HCT116 (cell line): ENCODE data around the gene TUNAR. TPM values are rescaled to one million over a fixed set of nuclear protein-coding genes. Genes with fewer than 3 reads are reported as not detected.

Experiments used
- ATAC-seq: fragments of 200-7000 bp; cut with Tn5 transposase; 2 replicates; pipeline ENCODE4 v1.9.1; 2020; ENCODE audit warnings: mild to moderate bottlenecking, moderate library complexity
- BruUV-seq: library from RNA; stranded (reverse); fragments of 400-500 nt; replicated peaks from 2 replicates; lab custom pipeline; 2021; lab: Mats Ljungman, UMichigan
- CTCF ChIA-PET: fragments of 300-600 bp; sonication (Branson Sonifier 250); formaldehyde crosslinking; loops from one replicate; lab custom pipeline; 2021; ENCODE audit warnings: antibody characterized with exemption; lab: Charles Lee
- POLR2A ChIA-PET: fragments of 300-600, 350-600 bp; sonication (Branson Sonifier 250); formaldehyde crosslinking; loops from one replicate; lab custom pipeline; 2021; ENCODE audit warnings: antibody characterized with exemption; lab: Charles Lee
- RAD21 ChIA-PET, 2 experiments: fragments of 300-600 bp; sonication (Branson Sonifier 250); formaldehyde crosslinking; loops; one replicate each; lab custom pipeline; 2023; ENCODE audit warnings: low total read pairs in 2 of 2; ENCODE audit not compliant: uncharacterized antibody in 2 of 2, unreplicated experiment in 2 of 2, low non-redundant PET in 1 of 2; lab: Charles Lee
- DNase-seq: peaks from one replicate; pipeline ENCODE4 v3.0.0-alpha.2; 2010; ENCODE audit warnings: low read depth, low spot score
- H2AFZ ChIP-seq: fragments of 200-600 bp; shearing (Covaris generic), sonication (generic); 2 replicates; pipeline ENCODE4 v1.6.1; 2017; ENCODE audit warnings: low read depth, mixed run types, mixed read lengths, antibody characterized with exemption, low read length; ENCODE audit not compliant: poor library complexity, severe bottlenecking
- H3K27ac ChIP-seq: 2 replicates; pipeline ENCODE4 v1.5.1; 2012; ENCODE audit warnings: low read depth, low read length
- H3K27me3 ChIP-seq: fragments of 200-600 bp; sonication (generic); 2 replicates; pipeline ENCODE4 v1.6.1; 2016; ENCODE audit warnings: mixed run types, low read length, mixed read lengths; ENCODE audit not compliant: insufficient read depth
- H3K36me3 ChIP-seq, 2 experiments: fragments of 200-500 bp in 1 of 2; fragments of 200-600 bp in 1 of 2; sonication (Bioruptor generic) in 1 of 2; sonication (generic) in 1 of 2; 2 replicates each; pipeline versions ENCODE4 v1.5.1 to v1.6.1; 2014 to 2016; ENCODE audit warnings: low read length in 2 of 2, inconsistent platforms in 1 of 2, mixed read lengths in 1 of 2, mixed run types in 1 of 2; ENCODE audit not compliant: insufficient read depth in 2 of 2, control insufficient read depth in 1 of 2
- H3K4me1 ChIP-seq, 2 experiments: fragments of 200-600 bp in 1 of 2; sonication (generic) in 1 of 2; 2 replicates each; pipeline versions ENCODE4 v1.5.1 to v1.6.1; 2012 to 2017; ENCODE audit warnings: low read length in 2 of 2, inconsistent platforms in 1 of 2, mild to moderate bottlenecking in 1 of 2, mixed read lengths in 1 of 2, mixed run types in 1 of 2, moderate library complexity in 1 of 2; ENCODE audit not compliant: insufficient read depth in 2 of 2, control insufficient read depth in 1 of 2
- H3K4me2 ChIP-seq: fragments of 200-600 bp; sonication (generic); 2 replicates; pipeline ENCODE4 v1.6.1; 2017; ENCODE audit warnings: mixed run types, low read length, mixed read lengths
- H3K4me3 ChIP-seq, 2 experiments: fragments of 200-600 bp in 1 of 2; sonication (generic) in 1 of 2; replicated peaks in 1 of 2; 2 replicates each; pipeline ENCODE4 v1.5.1; 2011 to 2016; ENCODE audit warnings: low read length in 2 of 2, control low read depth in 1 of 2, low read depth in 1 of 2, mild to moderate bottlenecking in 1 of 2, mixed read lengths in 1 of 2, mixed run types in 1 of 2
- H3K79me2 ChIP-seq: fragments of 200-600 bp; sonication (generic); 2 replicates; pipeline ENCODE4 v1.6.1; 2017; ENCODE audit warnings: mild to moderate bottlenecking, mixed run types, low read length, moderate library complexity, mixed read lengths; ENCODE audit not compliant: insufficient read depth
- H3K9ac ChIP-seq: fragments of 200-600 bp; sonication (generic); 2 replicates; pipeline ENCODE4 v1.6.1; 2016; ENCODE audit warnings: low read length, mixed read lengths
- H3K9me2 ChIP-seq: fragments of 200-600 bp; sonication (generic), shearing (Covaris generic); 2 replicates; pipeline ENCODE4 v1.6.1; 2017; ENCODE audit warnings: mixed run types, mild to moderate bottlenecking, moderate library complexity; ENCODE audit not compliant: insufficient read depth
- H3K9me3 ChIP-seq, 2 experiments: fragments of 200-500 bp in 1 of 2; fragments of 200-600 bp in 1 of 2; sonication (Bioruptor generic) in 1 of 2; sonication (generic) in 1 of 2; 2 replicates each; pipeline ENCODE4 v1.6.1; 2014 to 2017; ENCODE audit warnings: low read length in 2 of 2, mixed read lengths in 2 of 2, inconsistent platforms in 1 of 2, low read depth in 1 of 2, mild to moderate bottlenecking in 1 of 2, mixed run types in 1 of 2, moderate library complexity in 1 of 2; ENCODE audit not compliant: control insufficient read depth in 1 of 2, insufficient read depth in 1 of 2
- H4K20me1 ChIP-seq: fragments of 200-600 bp; sonication (generic), shearing (Covaris generic); 2 replicates; pipeline ENCODE4 v1.6.1; 2017; ENCODE audit warnings: mixed run types, mild to moderate bottlenecking, moderate library complexity; ENCODE audit not compliant: insufficient read depth
- CBX3 ChIP-seq: IDR thresholded peaks from 2 replicates; pipeline ENCODE4 v1.6.1; 2012; ENCODE audit warnings: low read depth
- ELF1 ChIP-seq: IDR thresholded peaks from 2 replicates; pipeline ENCODE4 v1.6.1; 2012; ENCODE audit warnings: low read depth, borderline replicate concordance
- EZH2 ChIP-seq: fragments of 200-600 bp; sonication (generic); IDR thresholded peaks from 2 replicates; pipeline ENCODE4 v1.6.1; 2017; ENCODE audit warnings: antibody characterized with exemption, mixed run types
- EZH2phosphoT487 ChIP-seq: fragments of 200-600 bp; IDR thresholded peaks from 2 replicates; pipeline ENCODE4 v1.6.1; 2018; ENCODE audit warnings: antibody characterized with exemption, borderline replicate concordance
- FOSL1 ChIP-seq: IDR thresholded peaks from 2 replicates; pipeline ENCODE4 v1.6.1; 2012; ENCODE audit warnings: low read depth
- SIN3A ChIP-seq: IDR thresholded peaks from 2 replicates; pipeline ENCODE4 v1.6.1; 2012; ENCODE audit warnings: low read depth
- SP1 ChIP-seq: IDR thresholded peaks from 2 replicates; pipeline ENCODE4 v1.6.1; 2012; ENCODE audit warnings: low read depth
- SRF ChIP-seq: IDR thresholded peaks from 2 replicates; pipeline ENCODE4 v1.6.1; 2012; ENCODE audit warnings: low read depth
- YY1 ChIP-seq: IDR thresholded peaks from 2 replicates; pipeline ENCODE4 v1.6.1; 2011; ENCODE audit warnings: low read length, low read depth, moderate library complexity, mild to moderate bottlenecking; ENCODE audit not compliant: insufficient replicate concordance; ENCODE audit errors: extremely low read depth
- intact Hi-C: fragments of 100-400 bp; cut with micrococcal nuclease; formaldehyde crosslinking; loops from 2 replicates; pipeline ENCODE4 v1.10.0; 2022
- total RNA-seq: library from RNA; stranded (reverse); gene quantifications from one replicate; pipeline ENCODE4 v1.2.1, GENCODE V29; 2021; ENCODE audit not compliant: unreplicated experiment
- TF ChIP-seq, protein P1 (sequence below): IDR thresholded peaks from 2 replicates; pipeline ENCODE4 v1.6.1; 2012
- TF ChIP-seq, protein P2 (sequence below): IDR thresholded peaks from 2 replicates; pipeline ENCODE4 v1.6.1; 2012

TUNAR gene
- total RNA-seq, 1 experiment from 2014 or later: not detected

DNA sequence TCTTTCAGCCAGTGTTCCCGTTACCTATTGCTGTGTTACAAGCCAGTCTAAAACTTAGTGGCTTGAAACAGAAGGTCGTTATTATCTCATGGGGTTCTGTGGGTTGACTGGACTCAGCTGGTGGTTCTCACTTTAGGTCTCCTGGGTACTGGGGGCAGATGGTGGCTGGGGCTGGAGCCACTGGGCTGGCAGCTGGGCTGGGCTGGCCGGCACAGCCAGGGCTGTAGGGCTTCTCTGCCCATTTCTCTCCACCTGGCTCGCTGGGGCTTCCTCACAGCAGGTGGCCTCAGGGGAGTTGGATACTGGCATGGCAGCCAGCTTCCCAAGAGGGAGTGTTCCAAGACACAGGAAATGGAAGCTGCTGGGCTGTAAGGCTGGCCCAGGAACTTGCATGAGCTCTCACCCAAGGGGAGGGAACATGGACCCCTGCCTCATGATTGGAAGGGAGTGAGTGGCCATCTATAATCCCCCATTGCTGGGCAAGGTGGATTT is 27.0 kb downstream of the TUNAR start:
- H3K9me2 ChIP-seq: no peaks in the 10 kb centered on the region
- TF ChIP-seq FOSL1: no peak
- no peak for TF ChIP-seq SRF
- TF ChIP-seq YY1: no peak
- TF ChIP-seq, all 23 proteins: peak for 0
- CTCF ChIA-PET: no interaction called here
- intact Hi-C loops: no loop called here
- H3K4me1 ChIP-seq: no peaks in the 10 kb centered on the region
- no peak overlapping the region for H3K27ac ChIP-seq
- ATAC-seq (no peak), DNase-seq (no peak)
- H3K27me3 ChIP-seq: peaks cover 53% of the 10 kb centered on the region
- H3K4me2 ChIP-seq: no peak overlapping the region
- H3K36me3 ChIP-seq: no peaks in the 10 kb centered on the region
- no peaks in the 10 kb centered on the region for H4K20me1 ChIP-seq
- H2AFZ ChIP-seq: no peak overlapping the region
- no TSS peak for BruUV-seq
- RAD21 ChIA-PET: no interaction called here
- POLR2A ChIA-PET: no interaction called here
- no peaks in the 10 kb centered on the region for H3K9me3 ChIP-seq
- H3K79me2 ChIP-seq: no peaks in the 10 kb centered on the region
- H3K9ac ChIP-seq: no peak overlapping the region
- no peak overlapping the region for H3K4me3 ChIP-seq

DNA sequence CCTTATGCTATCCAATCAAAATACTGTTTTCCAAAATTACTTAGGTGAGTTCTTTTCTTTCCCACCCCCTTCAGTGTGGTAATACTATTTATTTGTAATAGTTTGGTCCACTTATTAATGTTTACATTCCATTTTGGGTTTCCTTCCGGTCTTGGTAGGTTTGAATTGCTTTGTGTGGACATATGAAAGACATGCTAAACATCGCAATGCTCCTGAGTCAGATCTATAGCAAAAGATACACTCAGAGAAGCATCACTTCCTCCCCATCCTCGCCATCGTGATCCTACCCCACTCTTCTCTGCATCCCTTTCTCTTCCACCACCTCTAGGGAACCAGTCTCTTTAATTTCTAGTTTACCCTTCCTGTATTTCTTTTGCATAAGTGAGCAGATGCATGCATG is 30.0 kb downstream of the TUNAR start:
- CTCF ChIA-PET: no interaction called here
- Histone ChIP-seq H2AFZ (no peak overlapping the region), H3K9me2 (no peaks in the 10 kb centered on the region), H3K4me2 (no peak overlapping the region), H3K79me2 (no peaks in the 10 kb centered on the region), H3K4me3 (no peak overlapping the region), H3K36me3 (no peaks in the 10 kb centered on the region), H4K20me1 (no peaks in the 10 kb centered on the region), H3K4me1 (no peaks in the 10 kb centered on the region), H3K27me3 (peaks cover 30% of the 10 kb centered on the region), H3K9me3 (no peaks in the 10 kb centered on the region), H3K27ac (no peak overlapping the region), H3K9ac (no peak overlapping the region)
- TF ChIP-seq SIN3A: no peak
- no peak for TF ChIP-seq SP1
- TF ChIP-seq ELF1: no peak
- TF ChIP-seq, protein P1, sequence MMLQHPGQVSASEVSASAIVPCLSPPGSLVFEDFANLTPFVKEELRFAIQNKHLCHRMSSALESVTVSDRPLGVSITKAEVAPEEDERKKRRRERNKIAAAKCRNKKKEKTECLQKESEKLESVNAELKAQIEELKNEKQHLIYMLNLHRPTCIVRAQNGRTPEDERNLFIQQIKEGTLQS: no peak
- TF ChIP-seq EZH2: no peak
- TF ChIP-seq, protein P2, sequence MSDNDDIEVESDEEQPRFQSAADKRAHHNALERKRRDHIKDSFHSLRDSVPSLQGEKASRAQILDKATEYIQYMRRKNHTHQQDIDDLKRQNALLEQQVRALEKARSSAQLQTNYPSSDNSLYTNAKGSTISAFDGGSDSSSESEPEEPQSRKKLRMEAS: no peak
- no peak for TF ChIP-seq EZH2phosphoT487
- no peak for TF ChIP-seq CBX3
- no peak for TF ChIP-seq SRF
- ATAC-seq (no peak), DNase-seq (no peak)
- intact Hi-C loops: no loop called here
- RAD21 ChIA-PET: no interaction called here
- no TSS peak for BruUV-seq
- POLR2A ChIA-PET: no interaction called here
